ENCODE measurements around the gene INHA.

DNA sequence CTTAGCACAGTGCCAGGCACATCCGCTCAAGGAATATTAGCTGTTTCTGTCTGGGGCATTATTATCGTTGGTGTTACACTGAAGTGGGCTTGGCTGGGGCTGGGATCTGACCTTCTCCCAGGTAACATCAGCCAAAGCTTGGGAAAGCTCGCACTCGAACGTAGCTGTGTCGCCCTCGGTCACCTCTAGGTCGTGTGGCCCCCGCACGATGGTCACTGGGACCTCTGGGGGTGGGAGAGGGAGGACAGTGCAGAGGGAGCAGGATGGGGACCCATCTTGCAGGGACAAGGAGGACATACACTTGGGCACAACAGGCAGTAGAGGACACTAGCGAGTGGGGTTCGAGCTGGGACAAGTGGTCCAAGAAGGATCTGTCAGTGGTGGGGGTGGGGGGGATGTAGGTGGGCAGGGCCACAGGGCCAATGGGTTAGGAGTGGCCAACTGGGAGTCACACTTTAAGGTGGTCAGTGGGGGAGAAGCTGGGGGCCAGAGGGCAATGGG lies 18.6 kb upstream of the INHA start:
- TF ChIP-seq CTCF (IDR thresholded peaks at IDR 0.05) (no peak), POLR2A (IDR thresholded peaks at IDR 0.05) (no peak)

Data from adrenal gland (tissue), 5 donors.